Smooth muscle cell (in vitro differentiated cells): ENCODE data around the gene MPRIP. TPM values are rescaled to one million over a fixed set of nuclear protein-coding genes. Genes with fewer than 3 reads are reported as not detected.

Experiments used
- DNase-seq: peaks from one replicate; lab custom pipeline; 2025; ENCODE audit not compliant: unreplicated experiment; lab: John Stamatoyannopoulos, UW
- H2AFZ ChIP-seq: fragments of 200-600 bp; sonication (generic); 2 replicates; pipeline ENCODE4 v1.6.0; 2016; ENCODE audit warnings: antibody characterized with exemption, low read depth, mild to moderate bottlenecking
- H3F3A ChIP-seq: fragments of 200-600 bp; sonication (generic); 2 replicates; pipeline ENCODE4 v1.6.0; 2017; ENCODE audit warnings: antibody characterized with exemption, low read depth
- H3K27ac ChIP-seq: fragments of 200-600 bp; sonication (generic); 2 replicates; pipeline ENCODE4 v1.5.1; 2016; ENCODE audit warnings: low read depth, mild to moderate bottlenecking
- H3K27me3 ChIP-seq: fragments of 200-600 bp; sonication (generic); 2 replicates; pipeline ENCODE4 v1.6.1; 2016; ENCODE audit warnings: low read depth, mild to moderate bottlenecking
- H3K36me3 ChIP-seq: fragments of 200-600 bp; sonication (generic); 2 replicates; pipeline ENCODE4 v1.5.1; 2016; ENCODE audit warnings: low read depth
- H3K4me1 ChIP-seq: fragments of 200-600 bp; sonication (generic); 2 replicates; pipeline ENCODE4 v1.5.1; 2016; ENCODE audit warnings: low read depth
- H3K4me2 ChIP-seq: fragments of 200-600 bp; sonication (generic); 2 replicates; pipeline ENCODE4 v1.6.0; 2016; ENCODE audit warnings: mild to moderate bottlenecking
- H3K4me3 ChIP-seq: fragments of 200-600 bp; sonication (generic); 2 replicates; pipeline ENCODE4 v1.5.1; 2016; ENCODE audit warnings: mild to moderate bottlenecking
- H3K79me2 ChIP-seq: fragments of 200-600 bp; sonication (generic); 2 replicates; pipeline ENCODE4 v1.6.0; 2016; ENCODE audit warnings: low read depth, mild to moderate bottlenecking
- H3K9ac ChIP-seq: fragments of 200-600 bp; sonication (generic); 2 replicates; pipeline ENCODE4 v1.6.0; 2016; ENCODE audit warnings: low read depth
- H3K9me3 ChIP-seq: fragments of 200-600 bp; sonication (generic); replicated peaks from 2 replicates; pipeline ENCODE4 v1.5.1; 2016; ENCODE audit warnings: low read depth
- H4K20me1 ChIP-seq: fragments of 200-600 bp; sonication (generic); 2 replicates; pipeline ENCODE4 v1.6.0; 2016; ENCODE audit warnings: low read depth
- WGBS: methylation state at CpG from one replicate; pipeline ENCODE4 v1.1.7; 2016; ENCODE audit warnings: low lambda C conversion rate; 5-methylcytosine and 5-hydroxymethylcytosine counted together
- polyA plus RNA-seq: library from polyadenylated mRNA; unstranded; fragments of >200 nt; fragmentation: Nextera tagmentation; extraction: Ambion mirVana; gene quantifications from 2 replicates; pipeline ENCODE4 v1.2.1, GENCODE V29; 2016
- total RNA-seq: library from RNA; depleted of rRNA; stranded (reverse); fragments of >200 nt; gene quantifications from 2 replicates; pipeline ENCODE4 v1.2.3, GENCODE V29; 2014
- TF ChIP-seq, protein P1 (sequence below): fragments of 200-600 bp; sonication (generic); IDR thresholded peaks from 2 replicates; pipeline ENCODE4 v1.5.1; 2017; ENCODE audit warnings: borderline replicate concordance, mild to moderate bottlenecking, antibody characterized with exemption; ENCODE audit not compliant: insufficient read depth, poor library complexity, severe bottlenecking

Gene MPRIP
- total and polyA plus RNA-seq, 2 experiments from 2014 or later: 58.8 to 69.3 TPM

DNA sequence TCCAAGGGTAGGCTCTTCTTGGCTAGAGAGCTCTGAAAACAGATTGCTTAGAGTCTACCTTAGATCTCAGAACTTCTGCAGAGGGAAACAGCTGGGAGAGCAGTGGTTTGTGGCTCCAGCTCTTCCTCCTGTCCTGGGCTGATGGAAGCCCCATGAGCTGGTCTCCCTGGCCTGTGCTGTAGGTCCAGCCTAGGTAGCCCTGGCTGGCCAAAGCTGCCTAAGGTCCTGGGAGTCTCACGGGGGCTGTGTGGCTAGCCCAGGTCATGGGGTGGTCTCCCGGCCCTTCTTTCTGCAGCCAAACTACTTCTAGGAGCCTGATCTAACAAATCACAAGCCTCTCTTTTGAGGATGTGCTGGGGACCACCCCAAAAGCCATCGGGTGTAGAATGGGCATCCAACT, 75.7 kb downstream of the MPRIP start:
- no peak for DNase-seq
- no peaks in the 10 kb centered on the region for H3K4me1 ChIP-seq
- peaks cover 95% of the 10 kb centered on the region for H3K79me2 ChIP-seq
- no peaks in the 10 kb centered on the region for H3K36me3 ChIP-seq
- no peaks in the 10 kb centered on the region for H3K9me3 ChIP-seq
- WGBS: 98% methylated on average over 3 of the region's 3 CpGs
- no peaks in the 10 kb centered on the region for H3K27me3 ChIP-seq
- H3K4me2 ChIP-seq: no peak overlapping the region
- H3F3A ChIP-seq: peaks cover 3% of the 10 kb centered on the region
- TF ChIP-seq, protein P1, sequence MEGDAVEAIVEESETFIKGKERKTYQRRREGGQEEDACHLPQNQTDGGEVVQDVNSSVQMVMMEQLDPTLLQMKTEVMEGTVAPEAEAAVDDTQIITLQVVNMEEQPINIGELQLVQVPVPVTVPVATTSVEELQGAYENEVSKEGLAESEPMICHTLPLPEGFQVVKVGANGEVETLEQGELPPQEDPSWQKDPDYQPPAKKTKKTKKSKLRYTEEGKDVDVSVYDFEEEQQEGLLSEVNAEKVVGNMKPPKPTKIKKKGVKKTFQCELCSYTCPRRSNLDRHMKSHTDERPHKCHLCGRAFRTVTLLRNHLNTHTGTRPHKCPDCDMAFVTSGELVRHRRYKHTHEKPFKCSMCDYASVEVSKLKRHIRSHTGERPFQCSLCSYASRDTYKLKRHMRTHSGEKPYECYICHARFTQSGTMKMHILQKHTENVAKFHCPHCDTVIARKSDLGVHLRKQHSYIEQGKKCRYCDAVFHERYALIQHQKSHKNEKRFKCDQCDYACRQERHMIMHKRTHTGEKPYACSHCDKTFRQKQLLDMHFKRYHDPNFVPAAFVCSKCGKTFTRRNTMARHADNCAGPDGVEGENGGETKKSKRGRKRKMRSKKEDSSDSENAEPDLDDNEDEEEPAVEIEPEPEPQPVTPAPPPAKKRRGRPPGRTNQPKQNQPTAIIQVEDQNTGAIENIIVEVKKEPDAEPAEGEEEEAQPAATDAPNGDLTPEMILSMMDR: no peak
- H3K4me3 ChIP-seq: no peak overlapping the region
- H4K20me1 ChIP-seq: peaks cover 99% of the 10 kb centered on the region
- no peak overlapping the region for H3K9ac ChIP-seq
- no peak overlapping the region for H2AFZ ChIP-seq
- H3K27ac ChIP-seq: no peak overlapping the region

DNA sequence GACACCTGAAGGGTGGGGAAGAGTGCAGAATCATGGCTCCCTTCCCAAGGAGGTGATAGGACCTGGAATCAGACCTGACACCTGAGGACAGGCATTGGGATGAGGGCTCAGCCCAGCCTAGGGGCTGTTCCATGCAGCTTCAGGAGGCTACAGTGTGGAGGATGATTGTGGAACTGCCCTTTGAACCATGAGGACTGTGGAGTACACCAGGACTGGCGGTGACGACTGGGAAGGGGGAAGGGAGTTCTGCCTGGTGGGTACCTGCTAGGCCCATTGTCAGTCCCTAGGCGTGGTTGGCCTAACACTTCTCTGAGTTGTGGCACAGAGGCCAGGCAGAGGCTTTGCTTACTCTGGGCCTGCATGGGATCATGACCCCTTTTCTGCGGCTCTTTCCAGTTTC, 76.1 kb downstream of the MPRIP start:
- Histone ChIP-seq H3K9ac (no peak overlapping the region), H3K27me3 (no peaks in the 10 kb centered on the region), H3K4me3 (no peak overlapping the region), H3F3A (peaks cover 3% of the 10 kb centered on the region), H3K9me3 (no peaks in the 10 kb centered on the region), H2AFZ (no peak overlapping the region), H3K79me2 (peaks cover 95% of the 10 kb centered on the region), H4K20me1 (peaks cover 99% of the 10 kb centered on the region), H3K4me2 (no peak overlapping the region), H3K4me1 (no peaks in the 10 kb centered on the region), H3K36me3 (no peaks in the 10 kb centered on the region), H3K27ac (no peak overlapping the region)
- TF ChIP-seq, protein P1: no peak
- 98% methylated on average over 4 of the region's 4 CpGs for WGBS
- DNase-seq: no peak

DNA sequence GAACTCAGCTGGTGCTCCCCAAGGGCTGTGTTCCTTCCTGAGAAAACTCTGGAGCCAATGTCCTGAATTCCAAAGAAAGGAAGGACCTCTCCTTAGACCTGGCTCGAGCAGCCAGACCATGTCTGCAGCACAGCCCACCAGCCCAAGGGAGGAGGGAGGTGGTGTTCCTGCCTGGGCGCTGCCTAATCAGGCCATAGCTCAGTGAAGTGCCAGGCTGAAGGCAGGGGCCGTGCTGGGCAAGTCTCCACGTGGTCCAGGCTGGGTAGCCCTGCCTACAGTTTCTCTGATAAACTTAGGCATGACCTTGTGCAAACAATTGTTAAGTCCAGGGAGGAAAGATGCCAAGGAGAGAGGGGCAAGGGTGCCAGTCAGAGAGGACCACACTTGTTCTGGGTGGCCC, 76.8 kb downstream of the MPRIP start:
- Histone ChIP-seq H3K9ac (no peak overlapping the region), H3K36me3 (no peaks in the 10 kb centered on the region), H2AFZ (no peak overlapping the region), H3K9me3 (no peaks in the 10 kb centered on the region), H3K4me2 (no peak overlapping the region), H4K20me1 (peaks cover 99% of the 10 kb centered on the region), H3K27ac (no peak overlapping the region), H3K4me3 (no peak overlapping the region), H3F3A (peaks cover 3% of the 10 kb centered on the region), H3K27me3 (no peaks in the 10 kb centered on the region), H3K79me2 (peaks cover 96% of the 10 kb centered on the region), H3K4me1 (no peaks in the 10 kb centered on the region)
- DNase-seq: no peak
- WGBS: 94% methylated on average over 4 of the region's 4 CpGs
- TF ChIP-seq, protein P1: no peak

DNA sequence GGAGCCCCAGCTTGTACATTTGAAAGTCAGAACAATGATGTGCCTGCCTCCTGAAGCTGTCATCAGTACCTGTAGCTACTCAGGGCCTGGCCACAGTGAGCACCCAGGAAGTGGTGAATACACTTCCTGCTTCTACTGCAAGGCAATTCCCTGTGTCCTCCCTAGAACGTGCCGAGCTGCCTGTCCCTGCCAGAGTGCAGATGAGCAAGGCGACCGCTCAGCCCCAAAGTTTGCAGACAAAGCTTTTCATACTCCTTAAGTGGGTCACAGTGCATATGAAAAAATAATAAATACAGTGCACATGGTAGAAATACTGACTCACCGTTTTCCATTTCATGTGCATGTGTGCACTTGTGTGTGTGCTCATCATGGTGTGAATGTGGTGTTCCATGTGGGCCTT, 77.3 kb downstream of the MPRIP start:
- no peak overlapping the region for H3K4me3 ChIP-seq
- H4K20me1 ChIP-seq: peaks cover 99% of the 10 kb centered on the region
- no peaks in the 10 kb centered on the region for H3K9me3 ChIP-seq
- H3K4me2 ChIP-seq: no peak overlapping the region
- no peaks in the 10 kb centered on the region for H3K27me3 ChIP-seq
- peaks cover 3% of the 10 kb centered on the region for H3F3A ChIP-seq
- no peaks in the 10 kb centered on the region for H3K4me1 ChIP-seq
- H3K27ac ChIP-seq: no peak overlapping the region
- no peak for DNase-seq
- 81% methylated on average over 5 of the region's 5 CpGs for WGBS
- no peak overlapping the region for H2AFZ ChIP-seq
- TF ChIP-seq, protein P1: no peak
- no peaks in the 10 kb centered on the region for H3K36me3 ChIP-seq
- H3K79me2 ChIP-seq: peaks cover 95% of the 10 kb centered on the region
- no peak overlapping the region for H3K9ac ChIP-seq
